HG02884 (cell line): ENCODE results near the gene RAMACL.
"Not testable (repeated sequence)": the region's sequence is repeated elsewhere in the genome, so short reads cannot be mapped to it uniquely, and the experiment has no call there.

Experiments
- ATAC-seq: cut with Tn5 transposase; IDR thresholded peaks from one replicate; pipeline ENCODE4 v1.9.1; 2021; ENCODE audit warnings: mild to moderate bottlenecking, moderate library complexity; ENCODE audit not compliant: unreplicated experiment

The RAMACL gene

DNA sequence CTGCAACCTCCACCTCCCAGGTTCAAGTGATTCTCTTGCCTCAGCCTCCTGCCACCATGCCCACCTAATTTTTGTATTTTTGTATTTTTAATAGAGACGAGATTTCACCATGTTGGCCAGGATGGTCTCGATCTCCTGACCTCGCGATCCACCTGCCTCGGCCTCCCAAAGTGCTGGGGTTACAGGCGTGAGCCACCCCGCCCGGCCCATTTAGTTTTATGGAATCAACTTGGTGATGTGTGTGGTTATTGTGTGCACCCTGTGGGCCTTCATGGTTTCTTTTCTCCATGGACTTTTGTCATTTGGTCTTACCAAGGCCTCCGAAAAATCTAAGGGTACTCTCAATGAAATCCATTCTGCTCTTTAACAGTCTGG is 47.5 kb downstream of the RAMACL start:
- not testable (repeated sequence) for ATAC-seq

DNA sequence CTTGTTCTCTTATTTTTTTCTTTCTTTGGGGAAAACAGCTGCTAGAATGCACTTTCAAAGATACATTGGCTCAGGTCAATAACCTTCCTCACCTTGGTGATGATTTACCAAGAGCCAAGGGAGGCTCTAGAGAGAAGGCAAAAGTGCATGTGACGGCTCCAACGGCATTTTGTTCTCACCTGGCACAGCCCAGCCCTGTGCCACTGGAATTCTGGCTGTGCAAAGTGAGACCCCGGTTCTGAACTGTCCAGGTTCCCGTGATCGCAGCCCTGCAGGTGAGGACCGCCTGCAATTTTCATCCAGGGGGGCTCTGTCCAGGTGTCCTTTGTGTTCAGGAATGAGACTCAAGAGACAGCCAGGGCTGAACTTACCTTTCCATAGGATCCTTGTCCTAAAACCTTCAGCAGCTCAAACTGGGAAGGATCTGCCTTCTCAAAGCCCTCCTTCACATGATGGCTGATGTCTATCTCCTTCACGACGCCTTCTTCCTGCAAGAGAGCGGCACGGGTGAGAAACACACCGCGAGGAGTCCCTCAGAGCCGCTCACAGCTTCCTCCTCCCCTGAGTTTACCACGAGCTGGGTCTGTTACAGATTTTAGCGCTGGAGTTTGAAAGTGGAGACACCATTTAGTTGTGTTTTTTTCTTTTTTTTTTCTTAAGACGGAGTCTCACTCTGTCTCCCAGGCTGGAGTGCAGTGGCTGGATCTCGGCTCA is 48.0 kb downstream of the RAMACL start:
- no peak for ATAC-seq

GRCh38 chr6:166534658-166535406 is 51.6 kb downstream of the RAMACL start:
- no peak for ATAC-seq

- no peak for ATAC-seq
Measured at GRCh38 chr6:166533205-166533824, 53.2 kb downstream of the RAMACL start.
